ENCODE results near the gene TTLL9. TPM values are rescaled to one million over a fixed set of nuclear protein-coding genes. Genes with fewer than 3 reads are reported as not detected.

Gene TTLL9
- total and polyA plus RNA-seq, 2 of the 13 experiments (the other 11 are each of a cell fraction or from before 2014, with no cell fraction given): not detected

GRCh38 chr20:31951530-31952453 lies 81.4 kb downstream of the TTLL9 start, which contains the start of gene PDRG1 (continued):
- 0 out of 2 replicates have a peak, but pooled peaks have one; percentile 20 for TF ChIP-seq ZBTB40 (IDR thresholded peaks at IDR 0.05)
- TF ChIP-seq ZBTB40 (CRISPR knock-in tag; IDR thresholded peaks at IDR 0.05): peak; percentile 77
- peak; percentile 99 for TF ChIP-seq ZNF274 (CRISPR knock-in tag; IDR thresholded peaks at IDR 0.05)
- peak; percentile 98 for TF ChIP-seq GLI4 (CRISPR knock-in tag; IDR thresholded peaks at IDR 0.05; ENCODE audit: borderline replicate concordance)
- TF ChIP-seq ZNF207 (IDR thresholded peaks at IDR 0.05; ENCODE audit: borderline replicate concordance): no peak
- TF ChIP-seq ZNF777 (CRISPR knock-in tag; IDR thresholded peaks at IDR 0.05): peak; percentile 66
- TF ChIP-seq ZNF660 (CRISPR knock-in tag; IDR thresholded peaks at IDR 0.05; ENCODE audit: borderline replicate concordance, low read depth): no peak
- TF ChIP-seq MYC (CRISPR knock-in tag; IDR thresholded peaks at IDR 0.05; ENCODE audit: borderline replicate concordance): peak; percentile 88; the same call in 1 of the 2 replicates
- no peak for TF ChIP-seq NFIC (IDR thresholded peaks at IDR 0.05; ENCODE audit: low read length)
- no peak for TF ChIP-seq ATRX (CRISPR knock-in tag; IDR thresholded peaks at IDR 0.05; ENCODE audit: borderline replicate concordance)
- peak; percentile 90; the same call in 1 of the 2 replicates for TF ChIP-seq HNF1B (CRISPR knock-in tag; IDR thresholded peaks at IDR 0.05)
- peak; percentile 58; the same call in 1 of the 2 replicates for TF ChIP-seq CBFB (CRISPR knock-in tag; IDR thresholded peaks at IDR 0.05)
- no peak for TF ChIP-seq ZNF775 (CRISPR knock-in tag; IDR thresholded peaks at IDR 0.05; ENCODE audit: borderline replicate concordance)
- no peak for TF ChIP-seq ZFP82 (CRISPR knock-in tag; IDR thresholded peaks at IDR 0.05; ENCODE audit: borderline replicate concordance)
- no peak for TF ChIP-seq ZNF276 (CRISPR knock-in tag; IDR thresholded peaks at IDR 0.05; ENCODE audit: low read depth)
- no peak for TF ChIP-seq ZNF790 (CRISPR knock-in tag; IDR thresholded peaks at IDR 0.05; ENCODE audit: borderline replicate concordance)

All from HepG2 (cell line).